ENCODE measurements around the gene GPR35.
"Not testable (repeated sequence)": the region's sequence is repeated elsewhere in the genome, so short reads cannot be mapped to it uniquely, and the experiment has no call there.

GPR35 gene

DNA sequence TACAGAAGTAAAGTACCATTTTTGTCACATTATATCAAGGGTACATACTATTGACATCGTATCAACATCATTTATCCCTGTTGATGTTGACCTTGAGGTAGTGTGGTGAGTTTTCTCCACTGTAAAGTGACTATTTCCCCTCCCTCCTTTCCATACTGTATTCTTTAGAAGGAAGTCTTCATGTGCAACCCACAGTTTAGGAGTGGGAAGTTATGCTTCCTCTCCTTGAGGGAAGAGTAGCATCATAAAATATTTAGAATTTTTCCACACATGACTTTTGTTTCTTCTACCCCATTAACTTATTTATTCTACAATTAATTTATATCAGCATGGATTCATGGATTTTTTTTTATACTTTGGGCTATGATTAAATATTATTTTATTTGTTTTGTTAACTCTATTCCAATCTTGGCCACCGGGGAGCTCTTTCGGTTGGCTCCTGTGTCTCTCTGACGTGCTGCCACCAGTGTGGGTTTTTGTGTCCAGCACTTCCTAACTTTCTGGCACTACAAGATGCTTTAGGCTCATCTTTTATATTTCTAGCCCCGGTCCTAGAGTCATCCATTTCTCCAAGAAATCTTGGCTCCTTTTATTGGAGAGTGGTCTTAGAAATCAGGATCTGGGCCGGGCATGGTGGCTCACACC lies 38.4 kb downstream of the GPR35 start:
- no peak for DNase-seq

GRCh38 chr2:240664622-240665021 lies 39.3 kb downstream of the GPR35 start:
- no peak for DNase-seq

- DNase-seq, result no peak
These were observed 45.1 kb downstream of the GPR35 start for GRCh38 chr2:240670402-240670801.

DNA sequence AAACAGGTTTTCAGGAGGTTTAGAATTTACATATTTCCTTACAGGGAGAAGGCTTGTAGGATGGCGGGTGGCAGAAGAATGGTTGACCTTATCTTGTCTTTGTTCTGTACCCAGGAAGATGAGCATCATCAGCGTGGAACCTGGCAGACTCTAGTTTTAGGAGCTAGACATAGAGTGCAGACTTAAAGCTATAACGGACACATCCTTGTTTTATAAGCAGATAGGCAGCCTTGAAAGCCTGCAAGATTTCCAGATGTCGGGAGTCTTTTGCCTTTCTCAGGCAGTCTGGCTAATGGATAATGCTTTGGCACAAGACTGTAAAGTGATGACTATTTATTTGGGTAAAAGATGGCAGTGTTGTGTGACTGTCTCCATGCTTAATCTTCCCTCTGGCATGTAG lies 45.7 kb downstream of the GPR35 start:
- no peak for DNase-seq

DNA sequence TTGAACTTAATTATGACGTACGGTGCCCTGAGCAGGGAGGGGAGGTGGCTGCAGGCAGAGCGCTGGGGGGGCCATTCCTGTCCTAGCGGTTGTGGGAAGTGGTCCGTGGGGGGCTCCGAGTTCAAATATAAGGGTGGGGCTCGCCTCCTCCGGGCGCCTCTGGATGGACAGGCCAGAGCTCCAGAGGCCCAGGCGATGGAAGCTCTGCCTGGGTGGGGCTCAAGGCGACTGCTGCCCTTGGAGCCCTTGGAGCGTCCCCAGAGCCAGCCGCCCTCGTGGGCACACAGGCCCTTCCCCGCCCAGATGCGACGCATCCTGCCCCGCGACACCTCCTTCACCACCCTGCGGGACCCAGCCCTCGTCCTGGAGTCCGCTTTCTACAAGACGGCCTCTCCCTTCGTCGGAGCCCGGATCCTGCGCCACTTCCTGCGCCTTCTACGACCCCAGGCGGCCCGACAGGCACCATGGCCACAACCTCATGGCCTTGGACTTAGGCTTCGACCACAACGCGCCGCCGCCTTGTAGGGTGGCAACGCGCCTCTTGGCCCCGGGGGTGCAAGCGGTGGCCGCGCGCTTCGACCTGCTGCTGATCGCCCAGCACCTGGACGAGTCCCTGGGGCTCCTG lies 46.9 kb downstream of the GPR35 start:
- no peak for DNase-seq

DNA sequence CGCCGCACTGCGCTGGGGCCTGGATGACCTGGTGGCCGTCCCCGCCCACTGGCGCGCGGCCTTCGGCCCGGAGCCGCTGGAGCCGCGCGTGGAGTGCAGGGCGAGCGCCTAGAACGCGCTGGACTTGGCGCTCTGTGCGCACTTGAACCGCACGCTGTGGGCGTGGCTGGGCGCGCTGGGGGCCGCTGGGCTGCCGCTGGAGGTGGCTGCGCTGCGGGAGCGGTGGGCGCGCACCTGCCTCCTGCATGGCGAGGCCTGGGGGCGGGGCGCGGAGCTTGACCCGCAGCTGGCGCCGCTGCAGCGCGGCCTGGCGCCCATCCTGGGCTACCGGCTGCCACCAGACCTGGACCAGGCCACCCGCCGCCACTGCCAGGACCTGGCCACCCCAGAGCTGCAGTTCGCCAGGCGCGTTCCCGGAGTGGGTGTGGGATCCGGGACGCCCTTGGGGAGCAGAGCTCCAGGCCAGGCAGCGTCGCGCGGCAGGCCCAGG lies 47.5 kb downstream of the GPR35 start:
- no peak for DNase-seq

DNA sequence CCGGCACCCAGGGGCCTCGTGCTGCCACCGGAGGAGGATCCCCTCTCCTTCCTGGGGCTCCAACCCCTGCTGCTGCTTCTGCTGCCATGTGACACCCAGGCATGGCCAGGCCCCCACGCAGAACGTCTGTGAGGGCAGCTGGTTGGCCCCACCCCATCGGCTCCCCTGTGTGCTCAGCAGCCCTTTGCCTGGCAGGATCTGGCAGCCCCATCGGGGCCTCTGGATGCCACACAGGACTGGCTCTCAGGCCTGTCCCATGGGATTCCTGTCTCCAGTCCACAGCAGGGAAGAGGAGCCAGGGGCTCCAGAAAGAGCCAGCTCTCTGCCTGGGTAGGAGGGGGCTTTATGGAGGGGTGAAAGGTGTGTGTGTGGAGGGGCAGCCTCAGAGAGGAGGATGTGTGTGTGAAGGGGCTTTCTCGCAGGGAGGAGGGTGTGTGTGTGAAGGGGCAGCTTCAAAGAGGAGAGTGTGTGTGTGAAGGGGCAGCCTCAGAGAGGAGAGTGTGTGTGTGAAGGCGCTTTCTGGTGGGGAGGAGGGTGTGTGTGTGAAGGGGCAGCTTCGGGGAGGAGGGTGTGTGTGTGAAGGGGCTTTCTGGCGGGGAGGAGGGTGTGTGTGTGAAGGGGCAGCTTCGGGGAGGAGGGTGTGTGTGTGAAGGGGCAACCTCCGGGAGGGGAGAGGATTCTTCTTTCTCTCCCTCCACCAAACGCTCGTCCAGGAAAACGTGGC lies 49.3 kb downstream of the GPR35 start:
- DNase-seq, result not testable (repeated sequence)

DNA sequence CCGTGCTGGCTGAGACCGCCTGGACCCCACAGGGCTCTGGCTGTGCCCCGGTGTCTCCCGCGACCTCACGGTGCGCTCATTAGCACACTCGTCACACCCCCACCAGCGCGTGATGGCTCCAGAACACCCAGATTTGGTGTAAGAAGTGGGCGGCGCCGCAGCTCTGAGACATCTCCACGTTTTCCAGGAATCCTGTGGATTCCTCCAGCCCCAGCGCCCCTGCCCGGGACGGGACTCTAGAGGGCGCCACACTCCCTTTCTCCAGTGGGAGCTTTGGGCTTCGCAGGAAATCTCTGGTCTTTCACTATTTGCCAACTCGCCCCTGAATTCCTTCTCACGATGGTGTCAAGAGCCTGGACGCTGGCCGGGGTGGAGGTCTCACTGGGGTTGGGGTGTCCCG lies 50.1 kb downstream of the GPR35 start:
- not testable (repeated sequence) for DNase-seq

GRCh38 chr2:240678043-240678442 lies 52.8 kb downstream of the GPR35 start:
- not testable (repeated sequence) for DNase-seq

- DNase-seq, result not testable (repeated sequence)
These were observed 53.6 kb downstream of the GPR35 start for GRCh38 chr2:240678909-240679308.

GRCh38 chr2:240680185-240680584 lies 54.9 kb downstream of the GPR35 start:
- DNase-seq, result not testable (repeated sequence)

Measured in MV-4-11 (cell line).